ENCODE results near the gene NRG2. TPM values are rescaled to one million over a fixed set of nuclear protein-coding genes. Genes with fewer than 3 reads are reported as not detected.

Gene NRG2
- total RNA-seq, 2 donors from 2014 or later: 5.6 to 6.5 TPM

GRCh38 chr5:139946006-139946405 is 97.1 kb downstream of the NRG2 start:
- ATAC-seq: no peak
- intact Hi-C loops (cut with DNase I): no loop called here
- H3K9me3 ChIP-seq: peaks cover 0 to 12% (median 0%) of the 10 kb centered on the region in 3 donors
- H3K27me3 ChIP-seq: no peaks in the 10 kb centered on the region
- no peak for TF ChIP-seq CTCF (IDR thresholded peaks at IDR 0.05)
- no peak for TF ChIP-seq POLR2A (IDR thresholded peaks at IDR 0.05)
- 80 to 93% methylated on average over 3 of the region's 3 CpGs for WGBS, 2 donors
- H3K4me3 ChIP-seq: no peak overlapping the region
- no peaks in the 10 kb centered on the region for H3K4me1 ChIP-seq
- no peaks in the 10 kb centered on the region for H3K36me3 ChIP-seq (replicated peaks in 1 of 2; ENCODE audit: insufficient read depth in 1 of 2, low read depth in 2 of 2)
- no peak for DNase-seq
- no peak overlapping the region for H3K27ac ChIP-seq

GRCh38 chr5:139942243-139942642 is 100.9 kb downstream of the NRG2 start:
- WGBS, 2 donors: 63 to 93% methylated on average over 1 of the region's 1 CpG
- H3K9me3 ChIP-seq: peaks cover 0 to 12% (median 0%) of the 10 kb centered on the region in 3 donors

GRCh38 chr5:139930406-139930805 is 112.7 kb downstream of the NRG2 start:
- TF ChIP-seq POLR2A (IDR thresholded peaks at IDR 0.05) (no peak), CTCF (IDR thresholded peaks at IDR 0.05) (no peak)
- Histone ChIP-seq H3K27ac (no peak overlapping the region), H3K9me3 (no peaks in the 10 kb centered on the region), H3K36me3 (replicated peaks in 1 of 2; ENCODE audit: insufficient read depth in 1 of 2, low read depth in 2 of 2) (no peaks in the 10 kb centered on the region), H3K27me3 (no peaks in the 10 kb centered on the region), H3K4me1 (no peaks in the 10 kb centered on the region), H3K4me3 (no peak overlapping the region)
- DNase-seq: no peak
- no peak for ATAC-seq
- 88 to 91% methylated on average over 2 of the region's 2 CpGs for WGBS, 2 donors
- intact Hi-C loops (cut with DNase I): no loop called here

More at GRCh38 chr5:139942243-139942642, 100.9 kb downstream of the NRG2 start:
- ATAC-seq (no peak), DNase-seq (no peak)
- no peak for TF ChIP-seq POLR2A (IDR thresholded peaks at IDR 0.05)
- Histone ChIP-seq H3K27ac (no peak overlapping the region), H3K4me1 (no peaks in the 10 kb centered on the region), H3K27me3 (no peaks in the 10 kb centered on the region), H3K4me3 (no peak overlapping the region), H3K36me3 (replicated peaks in 1 of 2; ENCODE audit: insufficient read depth in 1 of 2, low read depth in 2 of 2) (no peaks in the 10 kb centered on the region)
- intact Hi-C loops (cut with DNase I): no loop called here

GRCh38 chr5:139926797-139927503 is 116.1 kb downstream of the NRG2 start:
- TF ChIP-seq POLR2A (IDR thresholded peaks at IDR 0.05) (no peak), CTCF (IDR thresholded peaks at IDR 0.05) (no peak)
- intact Hi-C loops (cut with DNase I): no loop called here
- Histone ChIP-seq H3K4me1 (no peaks in the 10 kb centered on the region), H3K36me3 (replicated peaks in 1 of 2; ENCODE audit: insufficient read depth in 1 of 2, low read depth in 2 of 2) (no peaks in the 10 kb centered on the region), H3K9me3 (no peaks in the 10 kb centered on the region), H3K27me3 (no peaks in the 10 kb centered on the region), H3K4me3 (no peak overlapping the region), H3K27ac (no peak overlapping the region)
- WGBS, 2 donors: 85 to 91% methylated on average over 3 of the region's 3 CpGs
- DNase-seq: no peak
- ATAC-seq: no peak

GRCh38 chr5:139925650-139926640 is 117.2 kb downstream of the NRG2 start:
- no peak for TF ChIP-seq CTCF (IDR thresholded peaks at IDR 0.05)
- TF ChIP-seq POLR2A (IDR thresholded peaks at IDR 0.05): no peak
- Histone ChIP-seq H3K4me3 (no peak overlapping the region), H3K4me1 (no peaks in the 10 kb centered on the region), H3K27ac (no peak overlapping the region), H3K27me3 (no peaks in the 10 kb centered on the region), H3K9me3 (no peaks in the 10 kb centered on the region), H3K36me3 (replicated peaks in 1 of 2; ENCODE audit: insufficient read depth in 1 of 2, low read depth in 2 of 2) (no peaks in the 10 kb centered on the region)
- WGBS, 2 donors: 89% methylated on average over 4 to 9 of the region's 9 CpGs
- DNase-seq (no peak), ATAC-seq (no peak)
- intact Hi-C loops (cut with DNase I): no loop called here

Measured in body of pancreas (tissue), 4 donors.